HL-60 (cell line): ENCODE data around the gene LMTK2.

ENCODE experiments used
- DNase-seq, 2 experiments: peaks; one replicate each; pipeline ENCODE4 v3.0.0-alpha.2; 2010 to 2020; ENCODE audit warnings: low read depth in 1 of 2, low spot score in 1 of 2
- H3K27ac ChIP-seq: fragments of 250-450 bp; sonication (Bioruptor Pico); replicated peaks from 2 replicates; pipeline ENCODE4 v1.5.1; 2020; ENCODE audit warnings: mild to moderate bottlenecking, moderate library complexity
- H3K27me3 ChIP-seq: fragments of 250-450 bp; sonication (Bioruptor Pico); 2 replicates; pipeline ENCODE4 v1.5.1; 2021; ENCODE audit warnings: mild to moderate bottlenecking, moderate library complexity; ENCODE audit not compliant: insufficient read depth, poor library complexity, severe bottlenecking
- H3K4me3 ChIP-seq: replicated peaks from 2 replicates; pipeline ENCODE4 v1.5.1; 2011; ENCODE audit warnings: mild to moderate bottlenecking, control low read depth, low read length; ENCODE audit not compliant: insufficient read depth
- CTCF ChIP-seq: IDR thresholded peaks from one replicate; pipeline ENCODE4 v1.5.1; 2011; ENCODE audit warnings: low read length, control low read depth, inconsistent platforms; ENCODE audit not compliant: insufficient read depth
- GABPA ChIP-seq: IDR thresholded peaks from 2 replicates; pipeline ENCODE4 v1.6.1; 2012; ENCODE audit warnings: low read depth
- POLR2AphosphoS5 ChIP-seq: IDR thresholded peaks from 2 replicates; pipeline ENCODE4 v1.6.1; 2012; ENCODE audit warnings: low read depth
- REST ChIP-seq: IDR thresholded peaks from 2 replicates; pipeline ENCODE4 v1.6.1; 2012; ENCODE audit warnings: low read depth; ENCODE audit not compliant: insufficient replicate concordance
- SPI1 ChIP-seq: IDR thresholded peaks from 2 replicates; pipeline ENCODE4 v1.6.1; 2012; ENCODE audit warnings: low read depth, mild to moderate bottlenecking, borderline replicate concordance

The LMTK2 gene

GRCh38 chr7:98073047-98073446 is 33.6 kb upstream of the LMTK2 start:
- no peak for TF ChIP-seq CTCF
- no peak for TF ChIP-seq GABPA
- no peak for TF ChIP-seq REST
- TF ChIP-seq SPI1 = no peak
- no peak for TF ChIP-seq POLR2AphosphoS5
- Histone ChIP-seq H3K27me3 (no peaks in the 10 kb centered on the region), H3K27ac (no peak overlapping the region), H3K4me3 (no peak overlapping the region)
- DNase-seq = no peak

GRCh38 chr7:98075801-98076200 is 30.9 kb upstream of the LMTK2 start:
- H3K4me3 ChIP-seq = no peak overlapping the region
- no peak for DNase-seq
- TF ChIP-seq POLR2AphosphoS5 (no peak), SPI1 (no peak), REST (no peak), CTCF (no peak), GABPA (no peak)
- H3K27ac ChIP-seq = no peak overlapping the region
- no peaks in the 10 kb centered on the region for H3K27me3 ChIP-seq

GRCh38 chr7:98077762-98078161 is 28.9 kb upstream of the LMTK2 start:
- Histone ChIP-seq H3K27ac (no peak overlapping the region), H3K4me3 (no peak overlapping the region), H3K27me3 (no peaks in the 10 kb centered on the region)
- TF ChIP-seq GABPA (no peak), CTCF (no peak), REST (no peak), POLR2AphosphoS5 (no peak), SPI1 (no peak)
- no peak for DNase-seq
